ENCODE measurements around the gene FLVCR1. TPM values are rescaled to one million over a fixed set of nuclear protein-coding genes. Genes with fewer than 3 reads are reported as not detected.
"Not testable (repeated sequence)": the region's sequence is repeated elsewhere in the genome, so short reads cannot be mapped to it uniquely, and the experiment has no call there.

FLVCR1 gene
- total RNA-seq, 2 donors from 2014 or later = 9.1 to 11.4 TPM

DNA sequence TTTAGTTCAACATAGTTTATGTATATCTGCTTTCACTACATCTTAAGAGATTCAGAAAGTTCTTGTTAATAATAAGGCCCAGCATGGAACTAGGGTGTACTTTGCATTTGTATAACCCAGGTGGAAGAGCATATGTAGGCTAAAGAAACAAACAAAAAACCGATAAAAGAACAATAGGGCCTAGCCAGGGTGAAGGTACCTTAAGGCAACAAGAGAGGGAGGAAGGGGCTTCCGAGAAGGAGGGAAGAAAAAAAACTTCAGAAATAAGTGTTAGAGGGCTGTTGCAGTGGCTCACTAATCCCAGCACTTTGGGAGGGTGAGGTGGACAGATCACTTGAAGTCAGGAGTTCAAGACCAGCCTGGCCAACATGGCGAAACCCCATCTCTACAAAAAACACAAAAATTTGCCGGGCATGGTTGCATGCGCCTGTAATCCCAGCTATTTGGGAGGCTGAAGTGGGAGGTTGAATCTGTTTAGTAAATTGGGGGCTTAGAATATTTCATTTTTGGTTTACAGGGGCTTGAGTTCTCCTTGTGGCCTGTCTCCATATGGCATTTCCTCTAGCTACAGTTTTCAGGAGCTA is 5.9 kb upstream of the FLVCR1 start:
- H3K9me3 Mint-ChIP-seq = peaks cover 3 to 5% of the 10 kb centered on the region in 2 donors

DNA sequence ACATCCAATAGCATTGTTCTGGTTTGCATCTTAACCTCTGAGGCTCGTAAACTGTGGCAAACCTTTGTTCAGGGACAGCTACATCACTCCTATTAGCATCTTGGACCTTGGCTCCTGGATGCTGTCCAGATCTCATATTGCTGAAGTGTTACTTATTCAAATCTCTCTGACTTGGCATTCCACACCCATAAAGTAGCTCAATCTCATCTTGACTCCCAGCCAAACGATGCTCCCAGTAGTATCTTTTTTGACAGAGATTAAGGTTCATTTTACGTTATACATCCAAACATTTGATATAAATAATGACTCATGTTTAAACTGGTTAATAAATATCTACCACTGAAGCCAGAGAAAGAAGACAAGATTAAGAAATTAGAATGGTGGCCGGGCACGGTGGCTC is 4.4 kb upstream of the FLVCR1 start:
- H3K9me3 Mint-ChIP-seq = peaks cover 3 to 5% of the 10 kb centered on the region in 2 donors
- ATAC-seq = no peak

More for the DNA sequence above, 5.9 kb upstream of the FLVCR1 start:
- no peak overlapping the region for H3K27ac Mint-ChIP-seq
- ATAC-seq (no peak), DNase-seq (ENCODE audit: low spot score in 2 of 2) (no peak)
- H3K36me3 Mint-ChIP-seq = peaks cover 0 to 10% of the 10 kb centered on the region in 2 donors

GRCh38 chr1:212856755-212857154 is 1.3 kb upstream of the FLVCR1 start:
- H3K36me3 Mint-ChIP-seq = peaks cover 14 to 16% of the 10 kb centered on the region in 2 donors
- H3K9me3 Mint-ChIP-seq = peaks cover 0 to 5% of the 10 kb centered on the region in 2 donors
- DNase-seq (ENCODE audit: low spot score in 2 of 2) (no peak), ATAC-seq (no peak)
- H3K27ac Mint-ChIP-seq = peak overlapping the region in 1 of 2 donors; percentile 90

More for the DNA sequence above, 4.4 kb upstream of the FLVCR1 start:
- peaks cover 7 to 11% of the 10 kb centered on the region in 2 donors for H3K36me3 Mint-ChIP-seq
- no peak overlapping the region for H3K27ac Mint-ChIP-seq
- DNase-seq (ENCODE audit: low spot score in 2 of 2) = no peak

DNA sequence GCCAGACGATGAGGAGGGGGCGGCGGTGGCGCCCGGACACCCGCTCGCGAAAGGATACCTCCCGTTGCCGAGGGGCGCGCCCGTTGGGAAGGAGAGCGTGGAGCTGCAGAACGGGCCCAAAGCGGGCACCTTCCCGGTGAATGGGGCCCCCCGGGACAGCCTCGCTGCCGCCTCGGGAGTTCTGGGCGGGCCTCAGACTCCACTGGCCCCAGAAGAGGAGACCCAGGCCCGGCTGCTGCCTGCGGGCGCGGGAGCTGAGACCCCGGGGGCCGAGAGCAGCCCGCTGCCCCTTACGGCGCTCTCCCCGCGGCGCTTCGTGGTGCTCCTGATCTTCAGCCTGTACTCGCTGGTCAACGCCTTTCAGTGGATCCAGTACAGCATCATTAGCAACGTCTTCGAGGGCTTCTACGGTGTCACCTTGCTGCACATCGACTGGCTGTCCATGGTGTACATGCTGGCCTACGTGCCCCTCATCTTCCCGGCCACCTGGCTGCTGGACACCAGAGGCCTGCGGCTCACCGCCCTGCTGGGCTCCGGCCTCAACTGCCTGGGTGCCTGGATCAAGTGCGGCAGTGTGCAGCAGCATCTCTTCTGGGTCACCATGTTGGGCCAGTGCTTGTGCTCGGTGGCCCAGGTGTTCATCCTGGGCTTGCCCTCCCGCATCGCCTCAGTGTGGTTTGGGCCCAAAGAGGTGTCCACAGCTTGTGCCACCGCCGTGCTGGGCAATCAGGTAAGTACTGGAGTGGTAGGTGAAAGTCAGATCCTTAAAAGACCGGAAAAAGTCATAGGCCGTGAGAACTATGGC is 588 bp downstream of the FLVCR1 start:
- Mint-ChIP-seq H3K27ac (peak overlapping the region; percentile 89 to 90), H3K9me3 (no peaks in the 10 kb centered on the region), H3K36me3 (peaks cover 13 to 15% of the 10 kb centered on the region in 2 donors)
- DNase-seq (ENCODE audit: low spot score in 2 of 2) (peak in 1 of 2 donors; percentile 61), ATAC-seq (peak; percentile 13 to 25)

GRCh38 chr1:212860713-212861581 is 2.9 kb downstream of the FLVCR1 start:
- no peaks in the 10 kb centered on the region for H3K9me3 Mint-ChIP-seq
- peaks cover 11 to 22% of the 10 kb centered on the region in 2 donors for H3K36me3 Mint-ChIP-seq
- ATAC-seq = no peak
- no peak for DNase-seq (ENCODE audit: low spot score in 2 of 2)
- H3K27ac Mint-ChIP-seq = no peak overlapping the region

- peaks cover 11 to 22% of the 10 kb centered on the region in 2 donors for H3K36me3 Mint-ChIP-seq
- no peaks in the 10 kb centered on the region for H3K9me3 Mint-ChIP-seq
- ATAC-seq = no peak
- no peak for DNase-seq (ENCODE audit: low spot score in 2 of 2)
- H3K27ac Mint-ChIP-seq = no peak overlapping the region
Observed at GRCh38 chr1:212862111-212862690, 4.1 kb downstream of the FLVCR1 start.

GRCh38 chr1:212863345-212863744 is 5.3 kb downstream of the FLVCR1 start:
- H3K27ac Mint-ChIP-seq; H3K9me3 Mint-ChIP-seq; DNase-seq (ENCODE audit: low spot score in 2 of 2); ATAC-seq: not testable (repeated sequence)
- H3K36me3 Mint-ChIP-seq = peaks cover 11 to 16% of the 10 kb centered on the region in 2 donors

DNA sequence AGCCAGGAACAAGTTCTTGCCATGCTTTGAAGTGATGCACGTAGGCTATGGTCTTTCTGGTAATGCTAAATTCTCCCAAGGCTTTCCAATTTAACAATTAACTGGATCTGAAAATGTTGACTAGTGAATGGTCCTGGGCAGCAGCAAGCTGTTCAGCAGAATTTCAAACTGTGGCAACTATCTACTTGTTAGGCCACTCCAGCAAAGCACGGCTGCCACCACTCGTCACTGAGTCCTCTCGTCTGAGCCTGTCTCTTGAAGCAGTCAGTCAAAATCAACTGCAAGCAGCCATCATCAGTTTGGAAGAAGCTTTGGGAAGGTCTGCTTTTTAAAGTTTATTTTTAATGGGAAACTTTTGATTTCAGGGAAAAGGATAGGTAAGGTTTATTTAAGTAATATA is 6.1 kb downstream of the FLVCR1 start:
- Mint-ChIP-seq H3K9me3 (no peaks in the 10 kb centered on the region), H3K36me3 (peaks cover 5 to 10% of the 10 kb centered on the region in 2 donors), H3K27ac (no peak overlapping the region)
- ATAC-seq = no peak
- no peak for DNase-seq (ENCODE audit: low spot score in 2 of 2)

DNA sequence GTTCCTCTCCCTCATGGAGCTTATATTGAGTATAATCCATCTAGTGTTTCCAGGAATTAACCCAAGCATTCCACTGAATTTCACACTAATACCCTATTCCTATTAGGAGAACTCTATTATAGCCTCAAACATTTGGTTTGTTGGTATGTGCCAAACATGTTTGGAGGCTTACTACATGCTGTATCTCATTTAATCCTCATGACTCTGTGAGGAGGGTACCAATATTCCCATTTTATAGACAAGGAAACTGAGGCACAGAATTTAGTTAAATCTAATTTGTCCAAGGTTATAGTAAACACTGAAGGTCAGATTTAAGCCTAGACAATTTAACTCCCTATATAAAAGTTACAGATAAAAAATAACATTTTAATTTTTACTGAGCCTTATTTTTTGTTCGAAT is 9.1 kb downstream of the FLVCR1 start:
- H3K36me3 Mint-ChIP-seq = peaks cover 5 to 8% of the 10 kb centered on the region in 2 donors
- no peak overlapping the region for H3K27ac Mint-ChIP-seq
- no peaks in the 10 kb centered on the region for H3K9me3 Mint-ChIP-seq
- no peak for ATAC-seq
- no peak for DNase-seq (ENCODE audit: low spot score in 2 of 2)

GRCh38 chr1:212871976-212872375 is 13.9 kb downstream of the FLVCR1 start:
- DNase-seq (ENCODE audit: low spot score in 2 of 2) = no peak
- ATAC-seq = no peak
- Mint-ChIP-seq H3K9me3 (no peaks in the 10 kb centered on the region), H3K27ac (no peak overlapping the region), H3K36me3 (peaks cover 7 to 9% of the 10 kb centered on the region in 2 donors)

- DNase-seq (ENCODE audit: low spot score in 2 of 2) (no peak), ATAC-seq (no peak)
- no peak overlapping the region for H3K27ac Mint-ChIP-seq
- peaks cover 9 to 15% of the 10 kb centered on the region in 2 donors for H3K36me3 Mint-ChIP-seq
- H3K9me3 Mint-ChIP-seq = no peaks in the 10 kb centered on the region
Observed at GRCh38 chr1:212873518-212873917, 15.4 kb downstream of the FLVCR1 start.

- H3K36me3 Mint-ChIP-seq = peaks cover 9 to 15% of the 10 kb centered on the region in 2 donors
- ATAC-seq (no peak), DNase-seq (ENCODE audit: low spot score in 2 of 2) (no peak)
- H3K27ac Mint-ChIP-seq = no peak overlapping the region
- H3K9me3 Mint-ChIP-seq = no peaks in the 10 kb centered on the region
Observed at GRCh38 chr1:212878418-212878817, 20.3 kb downstream of the FLVCR1 start.

DNA sequence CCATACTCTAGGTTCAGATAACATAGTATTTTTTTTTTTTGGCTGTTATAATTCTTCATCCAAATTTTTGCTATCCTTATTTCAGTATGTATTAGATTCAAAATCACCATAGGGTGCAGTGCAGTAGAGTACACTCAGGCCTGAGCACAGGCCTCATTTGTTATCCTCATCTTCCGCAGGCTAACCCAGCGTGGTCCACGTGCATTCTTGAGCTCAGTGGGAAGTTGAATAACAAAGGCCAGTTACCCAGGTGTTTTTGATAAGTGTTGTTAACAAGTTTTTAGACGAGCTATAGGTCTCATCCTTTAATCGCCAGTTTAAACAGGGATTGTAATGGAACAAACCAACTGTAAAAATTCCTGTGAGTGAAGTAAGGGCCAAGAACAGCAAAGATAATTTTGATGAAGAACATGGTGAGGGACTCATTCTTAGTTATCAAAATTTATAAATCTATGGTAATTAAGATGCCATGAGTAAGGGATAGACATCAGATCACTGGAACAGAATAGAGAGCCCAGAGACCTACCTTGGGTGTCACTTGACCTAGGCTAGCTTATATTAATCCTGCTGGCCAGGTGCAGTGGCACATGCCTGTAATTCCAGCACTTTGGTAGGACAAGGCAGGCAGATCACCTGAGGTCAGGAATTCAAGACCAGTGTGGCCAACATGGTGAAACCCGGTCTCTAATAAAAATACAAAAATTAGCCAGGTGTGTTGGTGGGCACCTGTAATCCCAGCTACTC is 22.0 kb downstream of the FLVCR1 start:
- ATAC-seq (no peak), DNase-seq (ENCODE audit: low spot score in 2 of 2) (no peak)
- Mint-ChIP-seq H3K36me3 (peaks cover 2 to 11% of the 10 kb centered on the region in 2 donors), H3K9me3 (no peaks in the 10 kb centered on the region), H3K27ac (no peak overlapping the region)

- ATAC-seq = no peak
- Mint-ChIP-seq H3K27ac (no peak overlapping the region), H3K9me3 (no peaks in the 10 kb centered on the region), H3K36me3 (peaks cover 1 to 5% of the 10 kb centered on the region in 2 donors)
- no peak for DNase-seq (ENCODE audit: low spot score in 2 of 2)
Observed at GRCh38 chr1:212884592-212884991, 26.5 kb downstream of the FLVCR1 start.

- Mint-ChIP-seq H3K36me3 (peaks cover 21 to 38% of the 10 kb centered on the region in 2 donors), H3K9me3 (no peaks in the 10 kb centered on the region), H3K27ac (no peak overlapping the region)
- DNase-seq (ENCODE audit: low spot score in 2 of 2) (no peak), ATAC-seq (no peak)
Observed at GRCh38 chr1:212892108-212892507, 34.0 kb downstream of the FLVCR1 start.

DNA sequence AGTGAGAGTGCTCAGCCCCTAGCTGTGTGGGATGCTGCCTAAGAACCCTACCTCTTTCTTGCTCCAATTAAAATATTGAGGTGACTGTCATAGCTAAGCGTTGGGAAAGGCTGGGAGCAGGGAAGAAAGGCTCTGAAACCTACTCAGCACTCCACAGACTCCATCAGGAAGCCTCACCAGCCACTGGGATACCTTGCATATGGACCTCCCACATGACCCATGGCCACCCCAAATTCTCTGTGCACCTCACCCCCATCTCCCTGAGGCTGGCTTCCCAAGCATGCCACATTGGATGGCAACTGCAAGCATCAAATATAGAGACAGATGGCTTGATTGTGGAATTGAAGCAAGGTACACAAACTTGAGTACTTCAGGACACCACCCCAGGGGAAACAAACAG is 41.8 kb downstream of the FLVCR1 start:
- DNase-seq (ENCODE audit: low spot score in 2 of 2) = no peak
- H3K9me3 Mint-ChIP-seq = peaks cover 11 to 15% of the 10 kb centered on the region in 2 donors
- H3K27ac Mint-ChIP-seq = no peak overlapping the region
- H3K36me3 Mint-ChIP-seq = peaks cover 34 to 50% of the 10 kb centered on the region in 2 donors
- ATAC-seq = no peak

Measured in activated naive CD4-positive, alpha-beta T cell treated with anti-CD3 and anti-CD28 coated beads, Interleukin-2, amount 50 U/mL, for 72 hours (primary cell).